Natural killer cell (primary cell): ENCODE data around the gene AUTS2. TPM values are rescaled to one million over a fixed set of nuclear protein-coding genes. Genes with fewer than 3 reads are reported as not detected.

Source experiments
- ATAC-seq, 3 donors: fragments of 150-1000 bp in 2 of 3; fragments of 200-7000 bp in 1 of 3; cut with Tn5 transposase; 1 replicate in 1 of 3; 2 replicates in 2 of 3; pipeline ENCODE4 v1.10.0; 2021; ENCODE audit warnings: mild to moderate bottlenecking in 2 of 3, moderate library complexity in 2 of 3
- DNase-seq, 2 donors: peaks; one replicate each; pipeline versions ENCODE4 v3.0.0 to v3.0.0-alpha.2; 2013 to 2021; ENCODE audit warnings: mixed read lengths in 1 of 2
- H3K27ac ChIP-seq: one replicate; pipeline ENCODE4 v1.5.1; 2013; ENCODE audit warnings: mild to moderate bottlenecking, low read length
- H3K27me3 ChIP-seq: one replicate; pipeline ENCODE4 v1.6.1; 2013; ENCODE audit warnings: low read length; ENCODE audit not compliant: control insufficient read depth, insufficient read depth
- H3K36me3 ChIP-seq: one replicate; pipeline ENCODE4 v1.6.1; 2013; ENCODE audit warnings: low read length; ENCODE audit not compliant: control insufficient read depth, insufficient read depth
- H3K4me1 ChIP-seq: one replicate; pipeline ENCODE4 v1.6.1; 2013; ENCODE audit warnings: low read length; ENCODE audit not compliant: control insufficient read depth, insufficient read depth
- H3K4me3 ChIP-seq: one replicate; pipeline ENCODE4 v1.5.1; 2013; ENCODE audit warnings: low read length
- H3K9me3 ChIP-seq: one replicate; pipeline ENCODE4 v1.6.1; 2013; ENCODE audit warnings: low read length; ENCODE audit not compliant: control insufficient read depth, insufficient read depth
- H3K27ac Mint-ChIP-seq, 2 donors: one replicate each; pipeline ENCODE4 v1.8.0; 2022; ENCODE audit warnings: mild to moderate bottlenecking in 2 of 2, mixed read lengths in 2 of 2, moderate library complexity in 1 of 2
- H3K27me3 Mint-ChIP-seq, 2 donors: one replicate each; pipeline ENCODE4 v1.8.0; 2022; ENCODE audit warnings: low read depth in 2 of 2, mixed read lengths in 2 of 2
- H3K36me3 Mint-ChIP-seq: one replicate; pipeline ENCODE4 v1.8.0; 2022; ENCODE audit warnings: mixed read lengths
- H3K4me1 Mint-ChIP-seq, 2 donors: one replicate each; pipeline ENCODE4 v1.8.0; 2022; ENCODE audit warnings: mixed read lengths in 2 of 2
- H3K4me3 Mint-ChIP-seq: one replicate; pipeline ENCODE4 v1.8.0; 2022; ENCODE audit warnings: mild to moderate bottlenecking, moderate library complexity, mixed read lengths
- H3K9me3 Mint-ChIP-seq, 2 donors: one replicate each; pipeline ENCODE4 v1.8.0; 2022; ENCODE audit warnings: mixed read lengths in 2 of 2
- CTCF ChIP-seq: fragments of 200-600 bp; IDR thresholded peaks from one replicate; pipeline ENCODE4 v1.8.0; 2022; ENCODE audit warnings: antibody characterized with exemption
- WGBS: methylation state at CpG from one replicate; pipeline ENCODE4 v1.1.7; 2013; ENCODE audit warnings: missing lambda C conversion rate; ENCODE audit not compliant: insufficient coverage; 5-methylcytosine and 5-hydroxymethylcytosine counted together
- intact Hi-C: fragments of 100-400 bp; cut with micrococcal nuclease; formaldehyde crosslinking; loops from one replicate; pipeline ENCODE4 v1.14.2; 2022
- total RNA-seq, 4 donors: library from RNA; stranded (reverse); fragments of 120-200 nt in 1 of 4; gene quantifications; one replicate each; pipeline versions ENCODE4 v1.2.3 to v1.2.4, GENCODE V29; 2013 to 2022

Gene AUTS2
- total RNA-seq, 3 donors from 2014 or later (not counting 1 experiment from before 2014, with no cell fraction given) = 147 to 197 (median 155) TPM

- no peaks in the 10 kb centered on the region for H3K27me3 ChIP-seq
- WGBS = 73% methylated on average over 1 of the region's 1 CpG
- intact Hi-C loops = no loop called here
- H3K36me3 ChIP-seq = no peaks in the 10 kb centered on the region
- Mint-ChIP-seq H3K9me3 (no peaks in the 10 kb centered on the region), H3K4me3 (no peak overlapping the region), H3K27ac (no peak overlapping the region), H3K4me1 (no peaks in the 10 kb centered on the region), H3K27me3 (no peaks in the 10 kb centered on the region), H3K36me3 (no peaks in the 10 kb centered on the region)
- no peak overlapping the region for H3K27ac ChIP-seq
- no peak overlapping the region for H3K4me3 ChIP-seq
- H3K9me3 ChIP-seq = no peaks in the 10 kb centered on the region
- ATAC-seq = no peak
- no peaks in the 10 kb centered on the region for H3K4me1 ChIP-seq
- no peak for TF ChIP-seq CTCF
- no peak for DNase-seq
These were observed 534.8 kb downstream of the AUTS2 start for GRCh38 chr7:70132852-70133690.

GRCh38 chr7:70134029-70134770 is 535.9 kb downstream of the AUTS2 start:
- intact Hi-C loops = no loop called here
- Histone ChIP-seq H3K4me1 (no peaks in the 10 kb centered on the region), H3K4me3 (no peak overlapping the region), H3K36me3 (no peaks in the 10 kb centered on the region), H3K9me3 (no peaks in the 10 kb centered on the region), H3K27me3 (no peaks in the 10 kb centered on the region), H3K27ac (no peak overlapping the region)
- Mint-ChIP-seq H3K9me3 (no peaks in the 10 kb centered on the region), H3K27ac (no peak overlapping the region), H3K4me1 (no peaks in the 10 kb centered on the region), H3K27me3 (no peaks in the 10 kb centered on the region), H3K36me3 (no peaks in the 10 kb centered on the region), H3K4me3 (no peak overlapping the region)
- no peak for TF ChIP-seq CTCF
- no peak for ATAC-seq
- 90% methylated on average over 8 of the region's 8 CpGs for WGBS
- no peak for DNase-seq

GRCh38 chr7:70135656-70136055 is 537.4 kb downstream of the AUTS2 start:
- no peak overlapping the region for H3K27ac Mint-ChIP-seq
- Histone ChIP-seq H3K4me3 (no peak overlapping the region), H3K27me3 (no peaks in the 10 kb centered on the region), H3K9me3 (no peaks in the 10 kb centered on the region), H3K36me3 (no peaks in the 10 kb centered on the region), H3K27ac (no peak overlapping the region), H3K4me1 (no peaks in the 10 kb centered on the region)
- ATAC-seq = no peak
- H3K4me1 Mint-ChIP-seq = no peaks in the 10 kb centered on the region
- DNase-seq = no peak
- intact Hi-C loops = no loop called here
- no peaks in the 10 kb centered on the region for H3K36me3 Mint-ChIP-seq
- H3K27me3 Mint-ChIP-seq = no peaks in the 10 kb centered on the region
- no peak for TF ChIP-seq CTCF
- no peak overlapping the region for H3K4me3 Mint-ChIP-seq
- WGBS = no CpG with 5 or more reads among the region's 3 CpGs
- H3K9me3 Mint-ChIP-seq = no peaks in the 10 kb centered on the region
